GM19324 (cell line): ENCODE results near the gene PAOX.
A peak's percentile ranks its signal among the peaks of the same experiment; 100 is the strongest.

Source experiments
- ATAC-seq: cut with Tn5 transposase; IDR thresholded peaks from one replicate; pipeline ENCODE4 v1.9.1; 2021; ENCODE audit warnings: mild to moderate bottlenecking, moderate library complexity; ENCODE audit not compliant: unreplicated experiment, low FRiP score

The PAOX gene

GRCh38 chr10:133379152-133379800, at the start of gene PAOX:
Gene PAOX, plus strand, starts transcription at chr10:133379262. Its CDS starts 55 bp downstream, at chr10:133379317.
- peak; percentile 59 for ATAC-seq

DNA sequence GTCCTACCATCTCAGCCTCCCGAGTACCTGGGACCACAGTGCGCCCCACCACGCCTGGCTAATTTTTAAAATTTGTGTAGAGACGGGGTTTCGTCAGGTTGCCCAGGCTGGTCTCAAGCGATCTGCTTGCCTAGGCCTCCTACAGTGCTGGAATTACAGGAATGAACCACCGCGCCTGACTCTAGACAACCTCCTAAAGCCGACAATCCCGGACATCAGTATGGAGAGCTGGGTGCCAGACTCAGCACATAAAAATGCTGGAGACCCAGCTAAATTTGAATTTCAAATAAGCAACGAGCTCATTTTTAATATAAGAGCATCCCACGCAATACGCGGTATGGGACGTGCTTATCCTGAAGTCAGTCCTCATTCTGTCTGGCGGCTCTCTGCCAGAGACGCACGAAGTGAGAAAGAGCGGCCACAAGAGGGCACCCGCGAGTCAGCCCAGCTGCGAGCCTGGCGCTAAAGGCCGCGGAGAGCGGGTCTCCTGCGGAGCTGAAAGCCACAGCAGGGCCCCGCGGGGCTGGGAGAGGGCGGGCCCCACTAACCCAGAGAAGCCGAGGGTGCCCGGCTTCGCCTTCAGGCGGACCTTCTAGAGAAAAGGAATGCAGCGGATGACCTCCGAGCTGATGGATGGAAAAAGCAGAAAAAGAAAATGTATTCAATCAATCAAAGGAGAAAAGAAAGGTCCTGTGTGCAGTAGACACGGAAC, 49.4 kb upstream of the PAOX start:
- ATAC-seq, result peak; percentile 77

GRCh38 chr10:133332936-133333699, 45.9 kb upstream of the PAOX start:
- ATAC-seq, result no peak

GRCh38 chr10:133334503-133335245, 44.4 kb upstream of the PAOX start:
- ATAC-seq, result no peak

DNA sequence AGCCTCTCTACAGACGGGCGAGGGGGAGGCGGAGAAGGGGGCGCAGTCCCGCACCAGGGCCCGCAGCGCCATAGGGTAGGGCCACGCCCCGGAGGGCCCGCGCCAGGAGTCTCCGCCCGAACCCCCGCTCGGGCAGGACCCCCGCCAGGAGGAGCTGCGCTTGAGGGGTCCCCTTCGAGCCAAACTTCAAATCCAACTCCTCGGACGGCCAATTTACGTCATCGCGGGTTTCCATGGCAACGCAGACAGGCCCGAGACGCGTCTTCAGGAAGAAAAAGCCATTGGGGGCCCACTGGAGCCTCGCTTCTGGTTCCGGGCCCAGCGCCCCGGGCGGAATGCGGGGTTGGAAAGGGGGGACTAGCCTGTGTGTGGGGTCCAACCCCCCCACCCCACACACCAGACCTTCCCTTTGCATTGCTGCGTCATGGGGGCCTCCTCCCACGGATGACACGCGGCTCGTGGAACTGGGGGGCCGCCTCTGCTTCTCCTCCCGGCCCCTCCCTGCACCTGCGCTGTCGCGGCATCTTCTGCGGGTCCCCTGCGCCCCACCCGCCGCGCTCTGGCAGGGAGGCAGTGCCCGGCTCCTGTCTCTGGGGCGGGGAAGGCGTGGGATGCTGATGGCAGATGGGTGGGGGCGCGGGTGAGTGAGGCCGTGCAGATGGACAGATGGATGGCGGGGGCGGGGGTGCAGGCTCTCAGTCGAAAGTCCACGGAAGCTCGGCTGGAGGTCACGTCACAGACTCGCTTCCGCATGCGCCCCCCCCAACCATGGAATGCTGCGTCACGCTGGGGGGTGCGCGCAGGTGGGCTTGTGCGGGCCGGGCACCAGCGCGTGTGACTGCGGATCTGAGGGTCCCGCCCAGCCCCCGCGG, 43.6 kb upstream of the PAOX start:
- no peak for ATAC-seq

- ATAC-seq, result no peak
These were observed 42.9 kb upstream of the PAOX start for GRCh38 chr10:133336118-133336576.

- no peak for ATAC-seq
These were observed 42.3 kb upstream of the PAOX start, which contains the start of gene CALY for GRCh38 chr10:133336577-133337369. Gene CALY, minus strand, starts transcription at chr10:133336896. Its CDS starts 7,907 bp downstream, at chr10:133328989.

- no peak for ATAC-seq
These were observed 41.7 kb upstream of the PAOX start for GRCh38 chr10:133337370-133337725.

DNA sequence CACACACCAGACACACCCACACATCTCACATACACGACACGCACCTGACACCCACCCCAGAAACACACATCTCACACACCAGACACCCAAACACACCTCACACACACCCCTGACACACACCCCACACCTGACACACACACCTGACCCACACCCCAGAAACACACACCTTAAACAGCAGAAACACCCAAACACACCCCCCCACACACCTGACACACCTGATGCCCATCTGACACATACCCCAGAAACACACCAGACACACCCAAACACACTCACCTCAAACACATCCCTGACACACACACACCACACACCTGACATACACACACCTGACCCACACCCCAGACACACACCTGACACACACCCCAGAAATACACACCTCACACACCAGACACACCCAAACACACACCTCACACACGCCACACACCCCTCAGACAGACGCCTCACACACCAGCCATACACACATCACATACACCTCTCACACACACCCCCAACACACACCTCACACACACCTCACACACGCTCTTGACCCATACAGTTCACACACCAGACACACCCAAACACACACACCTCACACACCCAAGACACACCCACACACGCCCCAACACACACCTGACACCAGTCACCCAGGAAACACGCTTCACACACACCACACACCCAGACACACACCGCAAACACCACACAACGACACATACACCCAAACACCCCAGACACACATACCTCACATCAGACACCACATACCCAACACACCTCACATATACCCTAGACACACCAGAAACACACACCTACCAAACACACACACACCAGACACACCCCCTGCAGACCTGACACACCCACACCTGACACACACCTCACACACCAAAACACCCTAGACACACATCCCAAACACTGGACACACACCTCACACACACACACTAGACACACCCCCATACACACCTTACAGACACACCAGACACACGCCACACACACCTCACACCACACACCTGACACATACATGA, 40.7 kb upstream of the PAOX start:
- no peak for ATAC-seq

DNA sequence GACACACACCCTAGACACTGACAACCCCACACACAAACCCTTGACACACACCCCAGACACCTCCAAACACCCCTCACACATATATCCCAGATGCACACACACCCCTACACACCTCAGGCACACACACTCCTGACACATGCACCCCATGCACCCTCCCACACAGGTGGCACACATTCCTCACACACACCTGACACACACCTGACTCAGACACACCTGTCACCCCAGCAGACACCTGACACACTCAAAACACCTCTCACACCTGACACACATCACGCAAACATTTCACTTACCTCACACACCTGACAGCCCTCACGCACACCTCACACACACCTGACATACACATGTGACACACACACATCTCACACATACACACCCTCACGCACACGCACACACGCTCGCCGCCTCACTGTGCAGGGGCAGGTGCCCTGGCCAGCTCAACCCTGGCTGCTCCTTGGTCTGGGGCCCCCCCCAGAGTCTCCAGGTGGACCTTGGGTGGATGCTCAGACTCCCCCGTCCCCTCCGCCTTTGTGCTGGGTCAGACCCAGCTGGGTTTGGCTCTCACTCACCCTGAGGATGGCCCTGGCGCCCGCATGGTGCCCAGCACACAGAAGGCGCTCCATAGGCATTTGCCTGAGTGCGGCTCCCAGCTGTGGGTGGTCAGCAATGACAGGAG, 39.2 kb upstream of the PAOX start:
- ATAC-seq, result no peak

DNA sequence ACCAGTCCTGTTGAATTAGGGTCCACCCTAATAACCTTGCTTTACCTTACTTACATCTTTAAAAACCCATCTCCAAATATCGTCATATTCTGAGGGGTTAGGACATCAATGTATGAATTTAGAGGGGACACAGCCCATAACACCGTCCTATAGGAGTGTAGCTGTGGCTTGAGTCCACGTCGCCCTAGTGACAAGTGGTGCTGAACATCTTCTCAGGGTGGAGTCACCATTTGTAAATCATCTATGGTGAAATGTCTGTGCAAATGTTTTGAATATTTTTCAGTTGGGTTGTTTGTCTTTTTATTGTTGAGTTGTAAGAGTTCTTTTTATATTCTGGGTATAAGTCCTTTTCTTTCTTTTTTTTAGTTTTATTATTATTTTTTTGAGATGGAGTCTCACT, 37.1 kb upstream of the PAOX start:
- no peak for ATAC-seq

GRCh38 chr10:133342942-133343341, 36.1 kb upstream of the PAOX start:
- no peak for ATAC-seq

DNA sequence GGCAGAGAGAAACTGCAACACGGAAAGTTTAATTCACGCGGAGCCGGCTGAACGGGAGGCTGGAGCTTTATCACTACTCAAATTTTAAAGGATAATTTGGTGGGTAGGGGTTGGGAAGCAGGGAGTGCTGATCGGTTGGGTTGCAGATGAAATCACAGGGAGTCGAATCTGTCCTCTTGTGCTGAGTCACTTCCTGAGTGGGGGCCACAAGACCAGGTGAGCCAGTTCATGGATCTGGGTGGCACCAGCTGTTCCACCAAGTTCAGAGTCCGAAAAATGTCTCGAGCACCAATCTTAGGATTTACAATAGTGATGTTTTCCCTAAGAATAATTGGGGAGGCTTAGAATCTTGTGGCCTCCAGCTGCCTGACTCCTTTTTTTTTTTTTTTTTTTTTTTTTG, 35.5 kb upstream of the PAOX start:
- no peak for ATAC-seq

DNA sequence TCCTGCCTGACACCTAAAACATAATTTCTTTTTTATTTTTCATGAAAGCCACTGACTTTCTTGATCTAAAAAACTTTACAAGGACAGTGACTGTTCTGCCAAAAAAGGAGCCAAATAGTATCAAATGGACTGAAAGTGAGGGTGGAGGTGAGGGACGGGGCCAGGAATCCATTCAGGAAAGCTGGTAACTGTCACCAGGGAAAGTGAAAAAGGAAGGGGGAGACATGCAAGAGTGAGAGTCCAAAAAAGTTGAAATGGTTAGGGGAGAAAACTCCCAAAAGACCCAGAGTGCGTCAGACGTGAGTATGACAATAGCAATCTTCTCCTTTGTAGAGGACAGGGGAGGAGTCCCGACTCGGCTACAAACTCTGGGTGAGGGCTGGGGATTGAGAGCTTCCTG, 34.8 kb upstream of the PAOX start:
- no peak for ATAC-seq

GRCh38 chr10:133346413-133346812, 32.6 kb upstream of the PAOX start:
- ATAC-seq, result no peak

DNA sequence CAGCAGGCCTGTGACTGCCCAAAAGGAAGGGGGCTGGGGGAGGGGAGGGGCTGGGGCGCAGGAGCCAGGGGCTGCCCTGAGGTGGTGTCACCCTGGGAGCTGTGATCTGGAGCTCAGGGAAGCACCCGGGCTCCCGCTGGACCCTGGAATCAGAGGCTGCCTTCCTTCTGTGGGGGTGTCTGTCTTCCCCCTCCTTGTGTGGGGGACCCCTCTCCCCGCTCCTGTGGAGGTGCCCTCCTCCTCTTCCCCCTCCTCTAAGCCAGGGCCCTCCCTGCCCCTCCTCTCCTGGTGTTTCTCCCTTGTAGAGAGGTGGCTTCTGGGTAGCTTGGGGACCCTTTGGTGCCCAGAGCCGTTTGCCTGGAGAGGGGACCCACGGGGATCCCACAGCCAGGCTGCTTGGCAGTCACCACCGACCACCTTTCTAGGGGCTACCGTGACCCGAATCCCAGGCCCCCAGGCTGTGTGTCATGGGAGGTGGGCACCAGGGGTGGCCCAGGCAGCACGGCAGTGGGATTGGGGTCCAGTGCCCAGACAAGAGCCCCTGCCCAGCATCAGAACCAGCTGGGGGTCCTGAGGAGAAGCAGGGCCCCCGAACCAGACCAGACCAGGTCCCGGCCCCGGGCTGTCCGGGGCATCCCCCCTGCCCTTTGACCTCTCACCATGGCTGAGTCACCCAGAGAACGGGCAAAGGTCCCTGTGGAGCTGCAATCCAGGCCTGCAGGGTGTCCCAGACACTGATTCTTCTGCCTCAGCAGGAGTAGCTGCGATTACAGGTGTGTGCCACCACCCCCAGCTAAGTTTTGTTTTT, 31.1 kb upstream of the PAOX start:
- no peak for ATAC-seq
